ENCODE data around the gene RBM22.

RBM22 gene

GRCh38 chr5:150644514-150644913, 56.3 kb downstream of the RBM22 start:
- no peak for DNase-seq (ENCODE audit: low spot score)
- no peak for TF ChIP-seq CTCF (IDR thresholded peaks at IDR 0.05; ENCODE audit: extremely low read depth, missing control alignments)

GRCh38 chr5:150644058-150644457, 56.8 kb downstream of the RBM22 start:
- TF ChIP-seq CTCF (IDR thresholded peaks at IDR 0.05; ENCODE audit: extremely low read depth, missing control alignments) = no peak
- DNase-seq (ENCODE audit: low spot score) = no peak

GRCh38 chr5:150642991-150643710, 57.7 kb downstream of the RBM22 start:
- TF ChIP-seq CTCF (IDR thresholded peaks at IDR 0.05; ENCODE audit: extremely low read depth, missing control alignments) = no peak
- DNase-seq (ENCODE audit: low spot score) = no peak

GRCh38 chr5:150642567-150642927, 58.3 kb downstream of the RBM22 start:
- no peak for TF ChIP-seq CTCF (IDR thresholded peaks at IDR 0.05; ENCODE audit: extremely low read depth, missing control alignments)
- DNase-seq (ENCODE audit: low spot score) = no peak

GRCh38 chr5:150641824-150642566, 58.9 kb downstream of the RBM22 start:
- no peak for DNase-seq (ENCODE audit: low spot score)
- TF ChIP-seq CTCF (IDR thresholded peaks at IDR 0.05; ENCODE audit: extremely low read depth, missing control alignments) = no peak

- no peak for DNase-seq (ENCODE audit: low spot score)
- no peak for TF ChIP-seq CTCF (IDR thresholded peaks at IDR 0.05; ENCODE audit: extremely low read depth, missing control alignments)
These were observed 59.8 kb downstream of the RBM22 start for GRCh38 chr5:150641006-150641570.
